NB4 (cell line): Measurements from ENCODE around the gene SYT14.

ENCODE experiments used
- CTCF ChIP-seq: IDR thresholded peaks from one replicate; pipeline ENCODE4 v1.5.1; 2012; ENCODE audit warnings: low read depth, low read length
- MAX ChIP-seq: IDR thresholded peaks from 2 replicates; pipeline ENCODE4 v1.6.1; 2011; ENCODE audit warnings: low read depth, low read length
- MYC ChIP-seq: IDR thresholded peaks from 2 replicates; pipeline ENCODE4 v1.6.1; 2011; ENCODE audit warnings: low read depth, low read length
- POLR2A ChIP-seq: IDR thresholded peaks from 2 replicates; pipeline ENCODE4 v1.6.1; 2011; ENCODE audit warnings: mild to moderate bottlenecking; ENCODE audit not compliant: insufficient read length; ENCODE audit errors: extremely low read depth

DNA sequence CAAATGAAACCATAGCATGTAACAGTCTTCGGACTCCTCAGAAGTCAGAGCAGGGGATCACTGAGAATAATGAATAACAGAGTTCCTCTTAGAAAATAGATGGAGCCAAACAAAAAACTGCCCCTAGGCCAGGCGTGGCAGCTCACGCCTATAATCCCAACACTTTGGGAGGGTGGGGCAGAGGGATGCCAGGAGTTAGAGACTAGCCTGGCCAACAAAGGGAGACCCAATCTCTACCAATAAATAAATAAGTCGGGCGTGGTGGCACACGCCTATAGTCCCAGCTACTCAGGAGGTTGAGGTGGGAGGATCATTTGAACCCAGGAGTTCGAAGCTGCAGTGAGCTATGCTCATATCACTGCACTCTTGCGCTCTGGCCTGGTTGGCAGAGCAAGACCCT lies 236.1 kb downstream of the SYT14 start:
- no peak for TF ChIP-seq CTCF
- no peak for TF ChIP-seq POLR2A
- no peak for TF ChIP-seq MAX
- TF ChIP-seq MYC = no peak
